GM12878 (cell line): ENCODE data around the gene SLC12A5. TPM values are rescaled to one million over a fixed set of nuclear protein-coding genes. Genes with fewer than 3 reads are reported as not detected.
A peak's percentile ranks its signal among the peaks of the same experiment; 100 is the strongest.

Source experiments
- CUX1 ChIP-seq: IDR thresholded peaks from 2 replicates; pipeline ENCODE4 v1.6.1; 2012; ENCODE audit warnings: improper control_type of control experiment, low read depth, low read length; ENCODE audit not compliant: insufficient replicate concordance
- EP300 ChIP-seq, 2 experiments: fragments of 150-350 bp in 1 of 2; IDR thresholded peaks; 2 replicates each; pipeline ENCODE4 v1.6.1; 2011 to 2012; ENCODE audit warnings: low read depth in 2 of 2, low read length in 2 of 2, borderline replicate concordance in 1 of 2, improper control_type of control experiment in 1 of 2, inconsistent platforms in 1 of 2; ENCODE audit not compliant: control insufficient read depth in 1 of 2
- ETV6 ChIP-seq, 2 experiments: fragments of 450-650 bp in 1 of 2; IDR thresholded peaks in 1 of 2; conservative IDR thresholded peaks in 1 of 2; 2 replicates each; pipeline ENCODE4 v1.6.1; 2014; ENCODE audit warnings: antibody characterized with exemption in 1 of 2, borderline replicate concordance in 1 of 2, low read depth in 1 of 2, mild to moderate bottlenecking in 1 of 2, moderate library complexity in 1 of 2
- GABPA ChIP-seq: IDR thresholded peaks from 2 replicates; pipeline ENCODE4 v1.6.1; 2014; ENCODE audit warnings: antibody characterized with exemption, low read depth, mild to moderate bottlenecking, inconsistent platforms
- JUNB ChIP-seq: IDR thresholded peaks from 2 replicates; pipeline ENCODE4 v1.6.1; 2016; ENCODE audit warnings: antibody characterized with exemption, mild to moderate bottlenecking
- MTA2 ChIP-seq: fragments of 450-650 bp; IDR thresholded peaks from 2 replicates; pipeline ENCODE4 v1.6.1; 2016; ENCODE audit warnings: low read depth, mild to moderate bottlenecking, moderate library complexity
- MXI1 ChIP-seq: fragments of 150-350 bp; IDR thresholded peaks from 2 replicates; pipeline ENCODE4 v1.6.1; 2011; ENCODE audit warnings: low read depth, mild to moderate bottlenecking, inconsistent platforms, low read length, improper control_type of control experiment
- NR2C1 ChIP-seq: fragments of 450-650 bp; IDR thresholded peaks from 2 replicates; pipeline ENCODE4 v1.6.1; 2017; ENCODE audit warnings: antibody characterized with exemption, mild to moderate bottlenecking, moderate library complexity
- NR2F1 ChIP-seq: fragments of 450-650 bp; conservative IDR thresholded peaks from 2 replicates; pipeline ENCODE4 v1.6.1; 2017; ENCODE audit warnings: mild to moderate bottlenecking
- PAX8 ChIP-seq: fragments of 450-650 bp; IDR thresholded peaks from 2 replicates; pipeline ENCODE4 v1.6.1; 2017; ENCODE audit warnings: mild to moderate bottlenecking, moderate library complexity
- SREBF1 ChIP-seq: IDR thresholded peaks from 2 replicates; pipeline ENCODE4 v1.6.1; 2012; ENCODE audit warnings: mild to moderate bottlenecking, low read length
- ZBED1 ChIP-seq: IDR thresholded peaks from 2 replicates; pipeline ENCODE4 v1.6.1; 2016; ENCODE audit warnings: borderline replicate concordance
- ZNF207 ChIP-seq: fragments of 450-650 bp; IDR thresholded peaks from 2 replicates; pipeline ENCODE4 v1.6.1; 2014; ENCODE audit warnings: antibody characterized with exemption, mild to moderate bottlenecking, borderline replicate concordance
- ZNF24 ChIP-seq: fragments of 450-650 bp; IDR thresholded peaks from 2 replicates; pipeline ENCODE4 v1.6.1; 2017; ENCODE audit warnings: antibody characterized with exemption, mild to moderate bottlenecking
- polyA plus RNA-seq, 11 experiments: library from polyadenylated mRNA; depleted of rRNA in 4 of 11; unstranded in 6 of 11; stranded (reverse) in 5 of 11; fragments of >200 nt; fragmentation: Nextera tagmentation in 4 of 11; fragmentation: Illumina TruSeq in 1 of 11; extraction: Ambion mirVana in 4 of 11; extraction: Trizol in 1 of 11; gene quantifications; 1 replicate in 1 of 11; 2 replicates in 10 of 11; pipeline versions ENCODE4 v1.2.1 to v1.2.3, GENCODE V29; 2011 to 2016; ENCODE audit warnings: inconsistent platforms in 2 of 11, missing spikeins in 2 of 11, low read depth in 1 of 11
- total RNA-seq, 4 experiments: library from RNA; depleted of rRNA in 3 of 4; stranded (reverse); fragments of >200 nt in 3 of 4; fragmentation: Illumina TruSeq in 1 of 4; extraction: Trizol in 1 of 4; gene quantifications; 2 replicates each; pipeline versions ENCODE4 v1.2.1 to v1.2.3, GENCODE V29; 2013 to 2021
- TF ChIP-seq, protein P1 (sequence below): fragments of 450-650 bp; IDR thresholded peaks from 2 replicates; pipeline ENCODE4 v1.6.1; 2017; ENCODE audit warnings: borderline replicate concordance
- TF ChIP-seq, protein P2 (sequence below): fragments of 450-650 bp; IDR thresholded peaks from 2 replicates; pipeline ENCODE4 v1.6.1; 2016; ENCODE audit warnings: mild to moderate bottlenecking
- TF ChIP-seq, protein P3 (sequence below): fragments of 450-650 bp; IDR thresholded peaks from 2 replicates; pipeline ENCODE4 v1.6.1; 2017; ENCODE audit warnings: mild to moderate bottlenecking, low read depth, inconsistent platforms; ENCODE audit not compliant: poor library complexity, severe bottlenecking

The SLC12A5 gene
- total and polyA plus RNA-seq, 10 of the 15 experiments (the other 5 are each of a cell fraction or from before 2014, with no cell fraction given) = 0.26 to 2.7 (median 1.2) TPM

- TF ChIP-seq, protein P1, sequence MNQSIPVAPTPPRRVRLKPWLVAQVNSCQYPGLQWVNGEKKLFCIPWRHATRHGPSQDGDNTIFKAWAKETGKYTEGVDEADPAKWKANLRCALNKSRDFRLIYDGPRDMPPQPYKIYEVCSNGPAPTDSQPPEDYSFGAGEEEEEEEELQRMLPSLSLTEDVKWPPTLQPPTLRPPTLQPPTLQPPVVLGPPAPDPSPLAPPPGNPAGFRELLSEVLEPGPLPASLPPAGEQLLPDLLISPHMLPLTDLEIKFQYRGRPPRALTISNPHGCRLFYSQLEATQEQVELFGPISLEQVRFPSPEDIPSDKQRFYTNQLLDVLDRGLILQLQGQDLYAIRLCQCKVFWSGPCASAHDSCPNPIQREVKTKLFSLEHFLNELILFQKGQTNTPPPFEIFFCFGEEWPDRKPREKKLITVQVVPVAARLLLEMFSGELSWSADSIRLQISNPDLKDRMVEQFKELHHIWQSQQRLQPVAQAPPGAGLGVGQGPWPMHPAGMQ = no peak
- TF ChIP-seq PAX8 (no peak), ZNF24 (no peak), ETV6 (conservative IDR thresholded peaks at IDR 0.05 in 1 of 2, IDR thresholded peaks at IDR 0.05 in 1 of 2; ENCODE audit: borderline replicate concordance in 1 of 2, low read depth in 1 of 2) (peak in 1 of 2 experiments; percentile 95; a peak in 2 of 4 replicates), ZNF207 (no peak), NR2F1 (peak; percentile 68), MXI1 (no peak), EP300 (IDR thresholded peaks at IDR 0.05; ENCODE audit: borderline replicate concordance in 1 of 2, control insufficient read depth in 1 of 2, low read depth in 2 of 2, low read length in 2 of 2) (peak in 1 of 2 experiments; percentile 66; a peak in 2 of 4 replicates), GABPA (0 out of 2 replicates have a peak, but pooled peaks have one; percentile 28), ZBED1 (peak; percentile 52; the same call in 1 of the 2 replicates), NR2C1 (no peak), SREBF1 (no peak), JUNB (peak; percentile 87), MTA2 (peak; percentile 48; the same call in 1 of the 2 replicates), CUX1 (peak; percentile 91)
- TF ChIP-seq, protein P2, sequence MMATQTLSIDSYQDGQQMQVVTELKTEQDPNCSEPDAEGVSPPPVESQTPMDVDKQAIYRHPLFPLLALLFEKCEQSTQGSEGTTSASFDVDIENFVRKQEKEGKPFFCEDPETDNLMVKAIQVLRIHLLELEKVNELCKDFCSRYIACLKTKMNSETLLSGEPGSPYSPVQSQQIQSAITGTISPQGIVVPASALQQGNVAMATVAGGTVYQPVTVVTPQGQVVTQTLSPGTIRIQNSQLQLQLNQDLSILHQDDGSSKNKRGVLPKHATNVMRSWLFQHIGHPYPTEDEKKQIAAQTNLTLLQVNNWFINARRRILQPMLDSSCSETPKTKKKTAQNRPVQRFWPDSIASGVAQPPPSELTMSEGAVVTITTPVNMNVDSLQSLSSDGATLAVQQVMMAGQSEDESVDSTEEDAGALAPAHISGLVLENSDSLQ = no peak; the same call in 1 of the 2 replicates
- TF ChIP-seq, protein P3, sequence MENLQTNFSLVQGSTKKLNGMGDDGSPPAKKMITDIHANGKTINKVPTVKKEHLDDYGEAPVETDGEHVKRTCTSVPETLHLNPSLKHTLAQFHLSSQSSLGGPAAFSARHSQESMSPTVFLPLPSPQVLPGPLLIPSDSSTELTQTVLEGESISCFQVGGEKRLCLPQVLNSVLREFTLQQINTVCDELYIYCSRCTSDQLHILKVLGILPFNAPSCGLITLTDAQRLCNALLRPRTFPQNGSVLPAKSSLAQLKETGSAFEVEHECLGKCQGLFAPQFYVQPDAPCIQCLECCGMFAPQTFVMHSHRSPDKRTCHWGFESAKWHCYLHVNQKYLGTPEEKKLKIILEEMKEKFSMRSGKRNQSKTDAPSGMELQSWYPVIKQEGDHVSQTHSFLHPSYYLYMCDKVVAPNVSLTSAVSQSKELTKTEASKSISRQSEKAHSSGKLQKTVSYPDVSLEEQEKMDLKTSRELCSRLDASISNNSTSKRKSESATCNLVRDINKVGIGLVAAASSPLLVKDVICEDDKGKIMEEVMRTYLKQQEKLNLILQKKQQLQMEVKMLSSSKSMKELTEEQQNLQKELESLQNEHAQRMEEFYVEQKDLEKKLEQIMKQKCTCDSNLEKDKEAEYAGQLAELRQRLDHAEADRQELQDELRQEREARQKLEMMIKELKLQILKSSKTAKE = peak; percentile 72
These were observed 79.4 kb downstream of the SLC12A5 start (continued) for GRCh38 chr20:46108435-46108841.
